PC-9 (cell line): ENCODE measurements around the gene NCKAP1. TPM values are rescaled to one million over a fixed set of nuclear protein-coding genes. Genes with fewer than 3 reads are reported as not detected.

Experiments used
- BruUV-seq: library from RNA; stranded (reverse); fragments of 400-500 nt; replicated peaks from 2 replicates; lab custom pipeline; 2021; lab: Mats Ljungman, UMichigan
- CTCF ChIA-PET: fragments of 300-600 bp; sonication (Branson Sonifier 250); formaldehyde crosslinking; loops from one replicate; lab custom pipeline; 2022; ENCODE audit warnings: antibody characterized with exemption; lab: Charles Lee
- POLR2A ChIA-PET: fragments of 300-600 bp; sonication (Branson Sonifier 250); formaldehyde crosslinking; loops from one replicate; lab custom pipeline; 2022; ENCODE audit warnings: antibody characterized with exemption; ENCODE audit not compliant: unreplicated experiment; lab: Charles Lee
- DNase-seq, 2 experiments: peaks; one replicate each; pipeline versions ENCODE4 v3.0.0 to v3.0.0-alpha.2; 2015 to 2022; ENCODE audit warnings: mixed read lengths in 1 of 2
- H2AFZ ChIP-seq: fragments of 200-600 bp; sonication (generic); 2 replicates; pipeline ENCODE4 v1.8.1; 2017; ENCODE audit warnings: antibody characterized with exemption
- H3F3A ChIP-seq: fragments of 200-600 bp; sonication (generic); 2 replicates; pipeline ENCODE4 v1.8.1; 2017; ENCODE audit warnings: antibody characterized with exemption, mild to moderate bottlenecking, low read depth; ENCODE audit not compliant: insufficient read depth
- H3K27ac ChIP-seq: fragments of 200-600 bp; sonication (generic); 2 replicates; pipeline ENCODE4 v1.6.1; 2016; ENCODE audit warnings: mixed run types
- H3K27me3 ChIP-seq: fragments of 200-600 bp; sonication (generic); 2 replicates; pipeline ENCODE4 v1.6.1; 2016; ENCODE audit warnings: low read depth, mixed run types; ENCODE audit not compliant: insufficient read depth
- H3K36me3 ChIP-seq: fragments of 200-600 bp; sonication (generic); 2 replicates; pipeline ENCODE4 v1.6.1; 2016; ENCODE audit warnings: low read depth, mixed run types
- H3K4me1 ChIP-seq: fragments of 200-600 bp; sonication (generic); replicated peaks from 2 replicates; pipeline ENCODE4 v1.6.1; 2016; ENCODE audit warnings: mixed run types; ENCODE audit not compliant: insufficient read depth
- H3K4me2 ChIP-seq: fragments of 200-600 bp; sonication (generic); 2 replicates; pipeline ENCODE4 v1.6.1; 2017; ENCODE audit warnings: mixed run types
- H3K4me3 ChIP-seq: fragments of 200-600 bp; sonication (generic); 2 replicates; pipeline ENCODE4 v1.6.1; 2016; ENCODE audit warnings: mixed run types
- H3K79me2 ChIP-seq: fragments of 200-600 bp; sonication (generic); 2 replicates; pipeline ENCODE4 v1.6.1; 2017; ENCODE audit warnings: low read depth, mixed run types
- H3K9me2 ChIP-seq: fragments of 200-600 bp; sonication (generic); 2 replicates; pipeline ENCODE4 v1.8.1; 2017; ENCODE audit warnings: mild to moderate bottlenecking; ENCODE audit not compliant: insufficient read depth
- H3K9me3 ChIP-seq: fragments of 200-600 bp; sonication (generic); 2 replicates; pipeline ENCODE4 v1.8.1; 2016; ENCODE audit warnings: low read depth; ENCODE audit not compliant: insufficient read depth
- H4K20me1 ChIP-seq: fragments of 200-600 bp; sonication (generic); 2 replicates; pipeline ENCODE4 v1.8.1; 2017; ENCODE audit not compliant: insufficient read depth
- CTCF ChIP-seq: fragments of 200-600 bp; sonication (generic); conservative IDR thresholded peaks from 2 replicates; pipeline ENCODE4 v1.6.1; 2017; ENCODE audit warnings: mixed run types, antibody characterized with exemption, mild to moderate bottlenecking, moderate library complexity
- EZH2 ChIP-seq: fragments of 200-600 bp; sonication (generic); IDR thresholded peaks from 2 replicates; pipeline ENCODE4 v1.8.0; 2017; ENCODE audit warnings: antibody characterized with exemption, low read depth
- intact Hi-C: fragments of 100-400 bp; cut with micrococcal nuclease; formaldehyde crosslinking; loops from one replicate; pipeline ENCODE4 v1.10.0; 2022; ENCODE audit not compliant: unreplicated experiment
- total RNA-seq: library from RNA; stranded (reverse); gene quantifications from 2 replicates; pipeline ENCODE4 v1.2.3, GENCODE V29; 2021

NCKAP1 gene
- total RNA-seq, 1 experiment from 2014 or later, result 308 TPM

DNA sequence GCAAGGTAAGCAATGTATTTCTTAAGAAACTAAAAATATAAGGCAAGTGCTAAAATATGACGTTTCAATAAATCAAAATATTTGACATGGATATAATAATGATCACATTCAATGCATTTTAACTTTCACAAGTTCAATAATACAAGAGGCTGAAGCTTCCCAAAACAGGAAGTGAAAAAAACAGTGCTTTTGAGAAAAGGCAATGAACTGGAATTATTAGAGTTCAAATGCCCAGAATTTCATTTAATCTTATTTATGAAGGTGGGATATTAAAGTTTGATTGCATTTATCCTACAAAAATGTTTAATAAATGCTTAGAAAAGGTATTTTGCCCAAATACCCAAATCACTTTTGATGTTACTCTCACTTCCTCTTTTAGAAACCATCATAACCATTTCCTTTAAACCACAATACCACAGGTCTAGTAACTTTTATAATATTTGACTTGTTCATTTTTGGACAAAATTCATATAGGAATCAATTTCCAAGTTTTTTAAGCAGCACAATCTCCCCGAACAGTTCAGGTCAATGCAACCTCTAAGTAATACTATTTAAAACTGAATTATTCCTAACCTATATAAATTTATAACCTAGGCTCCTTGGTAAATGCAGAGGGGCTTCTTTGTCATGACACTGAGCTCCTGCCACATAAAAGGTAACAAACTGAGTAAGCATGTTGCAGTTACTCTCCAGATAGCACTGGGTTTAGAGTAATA is 2.1 kb downstream of the NCKAP1 start:
- peak overlapping the region; percentile 91 for H3K4me3 ChIP-seq
- H3K4me2 ChIP-seq, result peak overlapping the region; percentile 86
- POLR2A ChIA-PET, result interaction anchor here (0.5 kb wide), 1 partner anchor 43 kb away, joined by 3 read pairs; no protein-coding TSS in a partner anchor
- no peaks in the 10 kb centered on the region for H3K27me3 ChIP-seq
- H3F3A ChIP-seq, result peaks cover 30% of the 10 kb centered on the region
- no peaks in the 10 kb centered on the region for H3K9me3 ChIP-seq
- DNase-seq, result peak in 1 of 2 experiments; percentile 25
- TF ChIP-seq EZH2 (no peak), CTCF (no peak)
- H3K27ac ChIP-seq, result peak overlapping the region; percentile 87
- no peak overlapping the region for H2AFZ ChIP-seq
- peaks cover 24% of the 10 kb centered on the region; the same call in 1 of the 2 replicates for H3K36me3 ChIP-seq
- peaks cover 60% of the 10 kb centered on the region for H4K20me1 ChIP-seq
- H3K4me1 ChIP-seq, result peaks cover 60% of the 10 kb centered on the region
- intact Hi-C loops, result no loop called here
- no TSS peak for BruUV-seq
- H3K79me2 ChIP-seq, result peaks cover 70% of the 10 kb centered on the region
- CTCF ChIA-PET, result no interaction called here
- H3K9me2 ChIP-seq, result no peaks in the 10 kb centered on the region

DNA sequence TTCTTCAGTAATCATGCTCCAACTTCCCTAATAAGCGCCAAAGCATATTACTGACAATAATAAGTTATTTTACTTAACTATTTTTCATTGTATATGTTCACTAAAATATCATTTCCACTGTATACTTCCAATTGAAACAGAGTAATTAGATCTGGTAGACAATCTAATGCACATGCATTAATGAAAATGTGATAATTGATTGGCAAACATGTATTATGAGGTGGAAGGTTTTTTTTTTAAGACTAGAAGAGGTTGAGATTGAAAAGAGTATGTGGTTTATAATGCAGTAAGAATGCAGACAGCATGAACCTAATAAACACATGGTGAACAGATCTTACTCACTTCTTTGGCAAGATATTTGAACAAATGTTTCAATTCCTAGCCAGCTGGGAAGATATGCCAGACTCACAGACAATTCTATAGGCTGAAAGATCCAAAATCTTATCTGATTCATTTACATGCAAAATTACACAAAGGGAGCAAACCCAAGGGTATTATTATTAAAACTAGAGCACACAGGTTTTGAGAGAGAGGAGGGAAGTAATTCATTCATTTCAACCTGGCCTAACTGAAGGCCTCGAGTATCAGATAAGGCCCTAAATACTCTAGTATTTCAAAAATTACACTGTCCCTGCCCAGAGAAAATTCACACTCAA is 2.8 kb downstream of the NCKAP1 start:
- H3K4me2 ChIP-seq, result peak overlapping the region; percentile 86
- no peaks in the 10 kb centered on the region for H3K9me3 ChIP-seq
- no peak overlapping the region for H2AFZ ChIP-seq
- H3K79me2 ChIP-seq, result peaks cover 76% of the 10 kb centered on the region
- H3K9me2 ChIP-seq, result no peaks in the 10 kb centered on the region
- no TSS peak for BruUV-seq
- peaks cover 65% of the 10 kb centered on the region for H3K4me1 ChIP-seq
- peaks cover 67% of the 10 kb centered on the region for H4K20me1 ChIP-seq
- H3K27me3 ChIP-seq, result no peaks in the 10 kb centered on the region
- peaks cover 30% of the 10 kb centered on the region for H3F3A ChIP-seq
- ChIA-PET CTCF (no interaction called here), POLR2A (interaction anchor here (0.5 kb wide), 2 partner anchors 43 to 44 kb away, joined by 3 to 4 read pairs; partner anchors contain the start of gene DUSP19)
- peaks cover 24% of the 10 kb centered on the region; the same call in 1 of the 2 replicates for H3K36me3 ChIP-seq
- DNase-seq, result peak in 1 of 2 experiments; percentile 46
- intact Hi-C loops, result no loop called here
- TF ChIP-seq EZH2, result no peak
- no peak for TF ChIP-seq CTCF
- H3K4me3 ChIP-seq, result peak overlapping the region; percentile 91
- H3K27ac ChIP-seq, result peak overlapping the region; percentile 87

DNA sequence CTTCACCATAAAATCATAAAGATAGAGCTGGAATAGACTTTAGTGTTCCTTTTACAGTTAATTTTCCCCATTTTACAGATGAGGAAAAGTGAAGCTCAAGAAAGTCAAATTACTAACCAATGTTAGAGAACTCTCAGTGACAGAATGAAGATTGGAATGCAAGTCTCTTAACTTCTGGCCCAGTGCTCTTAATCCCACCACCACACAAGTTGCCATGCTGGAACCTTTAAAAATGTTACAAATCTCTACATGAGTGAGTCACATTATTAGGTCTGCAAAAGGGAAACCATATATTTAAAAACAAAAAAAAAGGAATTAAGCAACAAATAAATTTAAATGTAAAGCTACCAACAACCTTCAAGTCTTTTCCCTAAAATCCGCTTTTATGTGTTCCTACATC is 3.5 kb downstream of the NCKAP1 start:
- H3K4me3 ChIP-seq, result peak overlapping the region; percentile 91; the same call in 1 of the 2 replicates
- peak in 1 of 2 experiments; percentile 54 for DNase-seq
- POLR2A ChIA-PET, result interaction anchor here (0.5 kb wide), 1 partner anchor 44 kb away, joined by 4 read pairs; the partner anchor contains the start of gene DUSP19

More for the DNA sequence above, 3.5 kb downstream of the NCKAP1 start:
- BruUV-seq, result no TSS peak
- H3K79me2 ChIP-seq, result peaks cover 83% of the 10 kb centered on the region
- H3K9me2 ChIP-seq, result no peaks in the 10 kb centered on the region
- peaks cover 65% of the 10 kb centered on the region for H3K4me1 ChIP-seq
- H3K27ac ChIP-seq, result 0 out of 2 replicates have a peak overlapping the region, but pooled peaks have one; percentile 0
- H2AFZ ChIP-seq, result no peak overlapping the region
- intact Hi-C loops, result no loop called here
- H4K20me1 ChIP-seq, result peaks cover 73% of the 10 kb centered on the region
- TF ChIP-seq EZH2 (no peak), CTCF (no peak)
- peak overlapping the region; percentile 86 for H3K4me2 ChIP-seq
- no peaks in the 10 kb centered on the region for H3K9me3 ChIP-seq
- H3F3A ChIP-seq, result peaks cover 30% of the 10 kb centered on the region
- no peaks in the 10 kb centered on the region for H3K27me3 ChIP-seq
- H3K36me3 ChIP-seq, result peaks cover 24% of the 10 kb centered on the region; the same call in 1 of the 2 replicates
- CTCF ChIA-PET, result no interaction called here
